GM18499 (cell line): ENCODE results near the gene ANKRD33B.

ENCODE experiments used
- ATAC-seq: cut with Tn5 transposase; IDR thresholded peaks from one replicate; pipeline ENCODE4 v1.9.1; 2021; ENCODE audit warnings: moderate number of reproducible peaks; ENCODE audit not compliant: insufficient read depth, unreplicated experiment

The ANKRD33B gene

GRCh38 chr5:10706326-10706725 is 142.5 kb downstream of the ANKRD33B start:
- no peak for ATAC-seq
